SU-DHL-6 (cell line): ENCODE results near the gene INA.

Source experiments
- H2AFZ ChIP-seq: fragments of 200-600 bp; sonication (generic); 2 replicates; pipeline ENCODE4 v1.6.1; 2014; ENCODE audit warnings: low read depth, mild to moderate bottlenecking, moderate library complexity, mixed read lengths, antibody characterized with exemption, low read length; ENCODE audit not compliant: severe bottlenecking
- H3F3A ChIP-seq: fragments of 200-600 bp; shearing (Covaris generic); 2 replicates; pipeline ENCODE4 v1.6.0; 2016; ENCODE audit warnings: antibody characterized with exemption, mild to moderate bottlenecking; ENCODE audit not compliant: insufficient read depth
- H3K27ac ChIP-seq: fragments of 200-600 bp; sonication (generic); 2 replicates; pipeline ENCODE4 v1.5.1; 2016; ENCODE audit warnings: low read depth, mild to moderate bottlenecking, low read length, moderate library complexity, mixed read lengths
- H3K27me3 ChIP-seq: fragments of 200-600 bp; sonication (generic), shearing (Covaris generic); 2 replicates; pipeline ENCODE4 v1.6.0; 2014; ENCODE audit warnings: mild to moderate bottlenecking, low read length
- H3K36me3 ChIP-seq: fragments of 200-600 bp; sonication (generic); 2 replicates; pipeline ENCODE4 v1.6.1; 2014; ENCODE audit warnings: mild to moderate bottlenecking, low read length, mixed read lengths
- H3K4me2 ChIP-seq: fragments of 300-600, 200-600 bp; shearing (Covaris generic), sonication (generic); 2 replicates; pipeline ENCODE4 v1.6.0; 2014; ENCODE audit warnings: low read length, low read depth, mild to moderate bottlenecking; ENCODE audit not compliant: poor library complexity, severe bottlenecking
- H3K4me3 ChIP-seq: fragments of 200-600 bp; sonication (generic); 2 replicates; pipeline ENCODE4 v1.5.1; 2014; ENCODE audit warnings: antibody characterized with exemption, low read length, mild to moderate bottlenecking, mixed read lengths; ENCODE audit not compliant: insufficient read depth, poor library complexity, severe bottlenecking
- H3K79me2 ChIP-seq: fragments of 200-600 bp; sonication (generic); 2 replicates; pipeline ENCODE4 v1.6.1; 2014; ENCODE audit warnings: mild to moderate bottlenecking, low read length, moderate library complexity; ENCODE audit not compliant: insufficient read depth
- H3K9ac ChIP-seq: fragments of 200-600 bp; sonication (generic); 2 replicates; pipeline ENCODE4 v1.7.0; 2014; ENCODE audit warnings: mild to moderate bottlenecking, low read length
- H3K9me2 ChIP-seq: fragments of 200-600 bp; sonication (generic); replicated peaks from 2 replicates; pipeline ENCODE4 v1.6.1; 2014; ENCODE audit warnings: low read length; ENCODE audit not compliant: insufficient read depth
- H3K9me3 ChIP-seq: fragments of 200-600 bp; sonication (generic); 2 replicates; pipeline ENCODE4 v1.6.1; 2014; ENCODE audit warnings: low read length, mixed read lengths; ENCODE audit not compliant: insufficient read depth
- H4K20me1 ChIP-seq: fragments of 200-600 bp; sonication (generic); 2 replicates; pipeline ENCODE4 v1.6.1; 2014; ENCODE audit warnings: low read depth, mild to moderate bottlenecking, antibody characterized with exemption, low read length, moderate library complexity, mixed read lengths
- EZH2phosphoT487 ChIP-seq: fragments of 200-600 bp; sonication (generic), shearing (Covaris generic); conservative IDR thresholded peaks from 2 replicates; pipeline ENCODE4 v1.6.1; 2018; ENCODE audit warnings: mild to moderate bottlenecking, antibody characterized with exemption, low read length, moderate library complexity, mixed read lengths
- TF ChIP-seq, protein P1 (sequence below): fragments of 200-600 bp; sonication (generic); IDR thresholded peaks from one replicate; pipeline ENCODE4 v1.5.1; 2017; ENCODE audit warnings: antibody characterized with exemption, mild to moderate bottlenecking, low read length, moderate library complexity; ENCODE audit not compliant: insufficient read depth, poor library complexity, severe bottlenecking

The INA gene

DNA sequence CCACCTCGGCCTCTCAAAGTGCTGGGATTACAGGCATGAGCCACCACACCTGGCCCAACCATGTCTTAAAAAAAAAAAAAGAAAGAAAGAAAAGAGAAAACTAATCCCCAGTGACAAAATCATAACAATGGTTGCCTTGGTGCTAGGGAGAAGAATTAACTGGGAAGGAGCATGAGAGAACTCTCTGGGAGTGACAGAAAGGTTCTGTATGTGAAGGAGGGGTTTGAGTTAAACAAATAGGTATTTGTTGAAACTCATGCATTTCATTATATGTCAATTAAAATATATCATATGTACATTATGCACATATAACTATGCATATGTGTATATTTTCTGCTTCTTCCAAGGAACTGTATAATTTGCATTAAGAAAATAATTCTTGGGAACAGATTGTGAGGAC lies 33.3 kb downstream of the INA start:
- H3K36me3 ChIP-seq: peaks cover 8% of the 10 kb centered on the region; the same call in 1 of the 2 replicates
- TF ChIP-seq, protein P1, sequence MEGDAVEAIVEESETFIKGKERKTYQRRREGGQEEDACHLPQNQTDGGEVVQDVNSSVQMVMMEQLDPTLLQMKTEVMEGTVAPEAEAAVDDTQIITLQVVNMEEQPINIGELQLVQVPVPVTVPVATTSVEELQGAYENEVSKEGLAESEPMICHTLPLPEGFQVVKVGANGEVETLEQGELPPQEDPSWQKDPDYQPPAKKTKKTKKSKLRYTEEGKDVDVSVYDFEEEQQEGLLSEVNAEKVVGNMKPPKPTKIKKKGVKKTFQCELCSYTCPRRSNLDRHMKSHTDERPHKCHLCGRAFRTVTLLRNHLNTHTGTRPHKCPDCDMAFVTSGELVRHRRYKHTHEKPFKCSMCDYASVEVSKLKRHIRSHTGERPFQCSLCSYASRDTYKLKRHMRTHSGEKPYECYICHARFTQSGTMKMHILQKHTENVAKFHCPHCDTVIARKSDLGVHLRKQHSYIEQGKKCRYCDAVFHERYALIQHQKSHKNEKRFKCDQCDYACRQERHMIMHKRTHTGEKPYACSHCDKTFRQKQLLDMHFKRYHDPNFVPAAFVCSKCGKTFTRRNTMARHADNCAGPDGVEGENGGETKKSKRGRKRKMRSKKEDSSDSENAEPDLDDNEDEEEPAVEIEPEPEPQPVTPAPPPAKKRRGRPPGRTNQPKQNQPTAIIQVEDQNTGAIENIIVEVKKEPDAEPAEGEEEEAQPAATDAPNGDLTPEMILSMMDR: no peak
- no peak for TF ChIP-seq EZH2phosphoT487

DNA sequence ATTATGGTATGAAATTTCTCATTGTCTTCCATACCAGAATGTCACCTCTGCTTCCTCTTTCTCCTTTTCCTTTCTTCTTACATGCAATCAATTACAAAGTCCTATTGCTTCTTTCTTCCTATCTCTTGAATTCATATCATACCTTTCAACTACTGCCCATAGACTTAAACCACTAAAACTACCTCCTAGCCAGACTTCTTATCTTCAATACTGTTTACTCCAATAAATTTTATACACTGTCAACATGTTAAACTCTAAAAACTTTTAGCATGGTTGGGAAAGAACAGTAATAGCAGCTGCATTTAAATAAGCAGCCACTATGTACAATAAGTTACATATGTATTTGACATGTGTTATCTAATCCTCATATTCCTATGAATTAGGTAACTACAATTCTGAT lies 39.1 kb downstream of the INA start:
- H3K9ac ChIP-seq: no peak overlapping the region
- TF ChIP-seq, protein P1: no peak
- TF ChIP-seq EZH2phosphoT487: no peak
- H3K9me3 ChIP-seq: no peaks in the 10 kb centered on the region
- no peaks in the 10 kb centered on the region for H3F3A ChIP-seq
- no peaks in the 10 kb centered on the region for H4K20me1 ChIP-seq
- H3K79me2 ChIP-seq: no peaks in the 10 kb centered on the region
- H3K27ac ChIP-seq: no peak overlapping the region
- H3K36me3 ChIP-seq: peaks cover 8% of the 10 kb centered on the region; the same call in 1 of the 2 replicates
- no peaks in the 10 kb centered on the region for H3K27me3 ChIP-seq
- no peaks in the 10 kb centered on the region for H3K9me2 ChIP-seq
- no peak overlapping the region for H3K4me3 ChIP-seq
- no peak overlapping the region for H2AFZ ChIP-seq
- H3K4me2 ChIP-seq: no peak overlapping the region

More for the DNA sequence above, 33.3 kb downstream of the INA start:
- no peaks in the 10 kb centered on the region for H3K79me2 ChIP-seq
- no peak overlapping the region for H3K27ac ChIP-seq
- H3K4me2 ChIP-seq: no peak overlapping the region
- no peaks in the 10 kb centered on the region for H3K27me3 ChIP-seq
- H4K20me1 ChIP-seq: no peaks in the 10 kb centered on the region
- H3K4me3 ChIP-seq: no peak overlapping the region
- H3K9me2 ChIP-seq: no peaks in the 10 kb centered on the region
- no peaks in the 10 kb centered on the region for H3K9me3 ChIP-seq
- H3F3A ChIP-seq: no peaks in the 10 kb centered on the region
- H2AFZ ChIP-seq: no peak overlapping the region
- H3K9ac ChIP-seq: no peak overlapping the region

DNA sequence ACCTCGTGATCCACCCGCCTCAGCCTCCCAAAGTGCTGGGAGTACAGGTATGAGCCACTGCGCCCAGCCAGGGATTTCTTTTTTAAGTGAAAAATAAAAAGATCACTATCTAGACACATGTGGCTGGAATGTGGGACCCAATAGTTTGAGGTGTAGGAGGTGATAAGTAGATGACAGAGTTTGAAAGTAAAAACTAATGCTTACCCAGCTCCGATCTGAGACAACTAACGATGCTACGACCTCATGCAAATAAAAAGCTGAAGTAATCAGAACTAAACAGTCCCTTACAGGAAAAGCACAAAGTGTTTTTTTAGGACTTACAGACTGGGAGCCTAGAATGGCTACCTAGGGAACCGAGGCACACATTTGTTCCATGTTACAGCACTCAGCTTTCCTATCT lies 51.0 kb downstream of the INA start:
- no peak overlapping the region for H2AFZ ChIP-seq
- H4K20me1 ChIP-seq: no peaks in the 10 kb centered on the region
- H3K9me3 ChIP-seq: no peaks in the 10 kb centered on the region
- no peaks in the 10 kb centered on the region for H3K79me2 ChIP-seq
- no peak overlapping the region for H3K4me2 ChIP-seq
- H3F3A ChIP-seq: no peaks in the 10 kb centered on the region
- H3K9me2 ChIP-seq: no peaks in the 10 kb centered on the region
- no peak overlapping the region for H3K9ac ChIP-seq
- peaks cover 18% of the 10 kb centered on the region for H3K36me3 ChIP-seq
- H3K4me3 ChIP-seq: no peak overlapping the region
- H3K27me3 ChIP-seq: no peaks in the 10 kb centered on the region
- H3K27ac ChIP-seq: no peak overlapping the region
- TF ChIP-seq, protein P1: no peak
- TF ChIP-seq EZH2phosphoT487: no peak
